GM12872 (cell line): Measurements from ENCODE around the gene KRTAP10-4.

Source experiments
- TF ChIP-seq, protein P1 (sequence below): IDR thresholded peaks from 3 replicates; pipeline ENCODE4 v1.5.1; 2011; ENCODE audit warnings: low read depth, mild to moderate bottlenecking, low read length, moderate library complexity; ENCODE audit not compliant: insufficient read depth

KRTAP10-4 gene

DNA sequence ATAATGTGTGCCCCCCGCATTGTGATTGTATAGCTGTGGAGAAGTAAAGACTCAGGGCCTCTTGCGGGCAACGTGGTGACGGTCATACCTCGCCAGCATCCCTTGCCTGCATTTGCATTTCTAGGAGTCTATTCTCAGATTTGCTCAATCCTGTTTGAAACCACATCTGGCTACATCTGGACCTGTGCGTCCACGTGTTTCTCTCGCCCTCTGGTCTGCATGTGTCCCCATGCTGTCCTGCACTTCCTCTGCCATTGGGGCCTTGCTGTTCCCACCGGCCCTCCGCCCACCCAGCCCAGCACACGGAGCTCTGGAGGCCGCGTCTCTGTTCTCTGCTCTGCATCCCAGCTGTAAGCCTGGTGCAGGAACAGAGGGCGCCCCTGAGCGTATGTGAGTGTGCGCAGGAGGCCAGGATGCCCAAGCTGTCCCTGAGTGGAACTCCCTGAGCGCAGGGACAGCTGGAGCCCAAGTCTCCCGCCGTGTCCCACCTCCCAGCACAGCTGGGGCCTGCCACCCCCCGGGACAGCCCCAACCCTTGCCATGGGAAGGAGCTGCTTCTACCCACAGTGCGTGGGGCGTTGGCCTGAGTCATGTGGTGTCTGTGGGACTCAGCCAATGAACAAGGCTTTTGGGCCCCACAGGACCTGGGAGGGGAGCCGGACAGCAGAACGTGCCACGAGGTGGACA lies 23.9 kb upstream of the KRTAP10-4 start:
- TF ChIP-seq, protein P1, sequence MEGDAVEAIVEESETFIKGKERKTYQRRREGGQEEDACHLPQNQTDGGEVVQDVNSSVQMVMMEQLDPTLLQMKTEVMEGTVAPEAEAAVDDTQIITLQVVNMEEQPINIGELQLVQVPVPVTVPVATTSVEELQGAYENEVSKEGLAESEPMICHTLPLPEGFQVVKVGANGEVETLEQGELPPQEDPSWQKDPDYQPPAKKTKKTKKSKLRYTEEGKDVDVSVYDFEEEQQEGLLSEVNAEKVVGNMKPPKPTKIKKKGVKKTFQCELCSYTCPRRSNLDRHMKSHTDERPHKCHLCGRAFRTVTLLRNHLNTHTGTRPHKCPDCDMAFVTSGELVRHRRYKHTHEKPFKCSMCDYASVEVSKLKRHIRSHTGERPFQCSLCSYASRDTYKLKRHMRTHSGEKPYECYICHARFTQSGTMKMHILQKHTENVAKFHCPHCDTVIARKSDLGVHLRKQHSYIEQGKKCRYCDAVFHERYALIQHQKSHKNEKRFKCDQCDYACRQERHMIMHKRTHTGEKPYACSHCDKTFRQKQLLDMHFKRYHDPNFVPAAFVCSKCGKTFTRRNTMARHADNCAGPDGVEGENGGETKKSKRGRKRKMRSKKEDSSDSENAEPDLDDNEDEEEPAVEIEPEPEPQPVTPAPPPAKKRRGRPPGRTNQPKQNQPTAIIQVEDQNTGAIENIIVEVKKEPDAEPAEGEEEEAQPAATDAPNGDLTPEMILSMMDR, result no peak

DNA sequence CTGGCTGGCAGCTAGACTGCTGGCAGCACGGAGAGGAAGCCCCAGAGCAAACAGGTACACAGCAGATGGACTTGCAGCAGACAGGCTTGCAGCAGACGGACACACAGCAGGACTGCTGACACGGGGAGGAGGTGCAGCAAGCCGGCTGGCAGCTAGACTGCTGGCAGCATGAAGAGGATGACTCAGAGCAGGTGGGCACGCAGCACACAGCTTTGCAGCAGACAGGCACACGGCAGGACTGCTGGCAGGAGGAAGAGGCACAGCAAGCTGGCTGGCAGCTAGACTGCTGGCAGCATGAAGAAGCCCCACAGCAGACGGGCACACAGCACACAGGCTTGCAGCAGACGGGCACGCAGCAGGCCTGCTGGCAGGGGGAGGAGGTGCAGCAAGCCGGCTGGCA lies 22.7 kb upstream of the KRTAP10-4 start:
- TF ChIP-seq, protein P1, result no peak

DNA sequence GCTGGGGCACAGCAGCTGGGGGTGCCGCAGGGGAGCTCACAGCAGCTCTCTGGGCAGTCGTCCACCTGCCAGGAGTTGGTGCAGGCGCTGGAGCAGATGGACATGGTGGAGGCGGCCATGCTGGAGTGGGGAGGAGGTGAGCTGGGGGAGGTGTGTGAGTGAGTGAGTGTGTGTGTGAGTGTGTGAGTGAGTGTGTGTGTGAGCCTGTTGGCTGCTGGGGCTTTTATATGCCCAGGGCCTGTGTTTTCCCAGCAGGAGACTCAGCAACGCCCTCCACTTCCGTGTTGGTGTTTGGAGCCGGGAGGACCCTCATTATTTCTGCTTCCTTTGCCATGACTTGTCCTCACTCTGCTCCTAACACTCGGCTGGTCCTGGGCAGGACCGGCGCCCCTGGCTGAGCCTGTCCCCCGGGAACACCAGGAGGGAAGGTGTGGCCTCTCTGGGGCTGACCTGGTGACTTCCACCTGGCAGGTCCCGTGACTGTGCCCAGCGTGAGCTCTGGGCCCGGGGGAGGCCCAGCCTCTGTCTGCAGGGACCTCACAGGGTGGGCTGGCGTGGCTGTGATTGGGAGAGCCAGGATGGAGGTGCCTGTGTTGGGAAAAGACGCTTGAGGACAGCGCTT lies 22.1 kb upstream of the KRTAP10-4 start, which contains the start of gene KRTAP10-2:
Gene KRTAP10-2, minus strand, starts transcription at position 166 of the 622 bp plus-strand sequence. Its CDS starts 47 bp downstream, at position 119.
- TF ChIP-seq, protein P1, result no peak

DNA sequence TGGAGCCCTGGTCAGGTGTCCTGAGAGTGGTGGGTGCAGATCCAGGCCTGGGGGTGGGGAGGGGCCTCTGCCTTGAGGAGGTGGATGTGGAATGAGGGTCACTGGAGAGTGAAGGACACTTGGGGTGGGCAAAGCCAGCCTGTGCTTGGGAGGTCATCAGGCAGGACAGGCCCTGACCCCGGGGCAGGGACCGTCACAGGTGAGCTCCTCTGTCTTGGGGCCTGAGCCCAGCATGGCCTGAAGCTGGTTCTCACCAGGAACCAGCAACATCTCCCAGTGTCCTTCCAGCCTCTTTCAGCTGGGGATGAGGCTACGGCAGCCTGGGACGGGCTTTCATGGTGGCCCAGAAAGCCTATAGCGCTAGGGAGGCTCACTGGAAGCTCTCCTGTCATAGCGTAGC lies 21.4 kb upstream of the KRTAP10-4 start:
- TF ChIP-seq, protein P1, result no peak

DNA sequence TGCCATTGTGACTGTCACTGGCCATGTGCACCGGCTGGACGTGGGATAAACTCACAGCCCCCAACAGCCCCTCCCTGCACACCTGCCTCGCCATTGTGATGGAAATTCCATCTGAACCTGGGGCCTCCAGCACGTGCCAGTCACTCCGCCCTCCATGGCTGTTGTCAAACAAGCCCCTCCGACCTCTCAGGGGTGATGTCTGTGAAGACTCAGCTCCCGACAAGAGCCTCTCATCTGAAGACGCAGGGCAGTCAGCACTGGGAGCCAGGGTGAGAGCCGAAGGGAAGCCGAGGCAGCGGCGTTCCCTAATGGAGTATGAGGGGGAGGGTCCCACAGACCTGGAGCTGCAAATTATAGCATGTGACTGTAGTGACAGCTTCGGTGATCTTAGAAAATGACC lies 20.8 kb upstream of the KRTAP10-4 start:
- TF ChIP-seq, protein P1, result no peak

DNA sequence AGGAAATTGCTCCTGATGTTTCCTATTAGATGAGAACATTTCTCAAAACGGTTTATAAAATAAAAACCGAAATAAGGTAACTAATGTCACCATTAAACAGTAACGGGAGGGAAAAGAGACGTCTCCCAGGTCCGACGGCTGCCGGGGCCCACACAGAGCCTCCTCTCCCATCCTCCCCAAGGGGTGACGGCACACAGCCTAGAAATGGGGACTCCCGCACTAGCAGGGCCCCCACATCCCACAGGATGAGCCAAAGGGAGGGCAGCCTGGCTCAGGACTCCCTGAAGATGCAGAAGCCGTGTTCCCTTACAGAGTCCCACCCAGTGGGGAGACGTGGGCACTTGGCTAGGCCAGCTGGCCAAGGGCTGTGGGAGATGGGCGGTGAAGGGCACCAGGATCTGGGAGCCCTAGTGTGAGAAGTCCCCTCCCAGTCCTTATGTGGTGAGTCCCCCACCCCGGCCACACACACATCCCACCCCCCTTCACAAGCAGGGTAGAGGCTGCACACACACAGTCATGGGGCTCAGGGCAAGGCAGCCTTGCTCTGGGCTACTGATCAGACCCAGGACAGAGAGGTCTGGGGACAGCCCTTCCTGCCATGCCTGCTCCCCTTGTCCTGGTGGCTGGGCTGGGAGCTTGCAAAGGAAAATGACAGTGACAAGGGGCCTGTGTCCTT lies 18.2 kb upstream of the KRTAP10-4 start:
- TF ChIP-seq, protein P1, result no peak

DNA sequence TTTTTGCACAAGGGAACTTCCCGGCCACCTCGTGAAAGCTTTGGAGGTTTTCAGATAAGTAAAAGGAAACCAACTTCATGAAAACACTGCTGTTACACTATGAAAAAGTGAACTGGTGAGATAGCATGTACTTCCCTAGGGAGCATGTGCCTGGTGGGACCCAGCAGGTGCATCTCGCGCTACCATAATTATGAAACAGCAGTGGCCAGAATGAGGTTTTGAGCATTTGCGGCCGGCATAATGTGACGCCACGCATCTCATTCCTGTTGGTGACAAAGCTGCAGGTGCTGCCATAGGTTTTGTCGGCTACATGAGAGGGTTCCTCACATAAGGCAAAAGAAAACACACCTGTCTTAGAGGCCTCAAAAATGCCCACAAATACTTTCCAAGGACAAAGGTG lies 16.6 kb upstream of the KRTAP10-4 start:
- TF ChIP-seq, protein P1, result no peak
